Uterus (tissue), 2 donors: ENCODE results near the gene GGTLC2.

Experiments
- POLR2A ChIP-seq, 2 donors: fragments of 450-650 bp; IDR thresholded peaks; one replicate each; pipeline ENCODE4 v1.6.1; 2016; ENCODE audit warnings: antibody characterized with exemption in 2 of 2, mild to moderate bottlenecking in 1 of 2, moderate library complexity in 1 of 2
- TF ChIP-seq, protein P1 (sequence below), 4 experiments: fragments of 200-600 bp in 2 of 4; fragments of 450-650 bp in 2 of 4; sonication (generic) in 2 of 4; IDR thresholded peaks; one replicate each; pipeline ENCODE4 v1.5.1; 2016 to 2019; ENCODE audit warnings: antibody characterized with exemption in 4 of 4, mild to moderate bottlenecking in 2 of 4, moderate library complexity in 1 of 4

DNA sequence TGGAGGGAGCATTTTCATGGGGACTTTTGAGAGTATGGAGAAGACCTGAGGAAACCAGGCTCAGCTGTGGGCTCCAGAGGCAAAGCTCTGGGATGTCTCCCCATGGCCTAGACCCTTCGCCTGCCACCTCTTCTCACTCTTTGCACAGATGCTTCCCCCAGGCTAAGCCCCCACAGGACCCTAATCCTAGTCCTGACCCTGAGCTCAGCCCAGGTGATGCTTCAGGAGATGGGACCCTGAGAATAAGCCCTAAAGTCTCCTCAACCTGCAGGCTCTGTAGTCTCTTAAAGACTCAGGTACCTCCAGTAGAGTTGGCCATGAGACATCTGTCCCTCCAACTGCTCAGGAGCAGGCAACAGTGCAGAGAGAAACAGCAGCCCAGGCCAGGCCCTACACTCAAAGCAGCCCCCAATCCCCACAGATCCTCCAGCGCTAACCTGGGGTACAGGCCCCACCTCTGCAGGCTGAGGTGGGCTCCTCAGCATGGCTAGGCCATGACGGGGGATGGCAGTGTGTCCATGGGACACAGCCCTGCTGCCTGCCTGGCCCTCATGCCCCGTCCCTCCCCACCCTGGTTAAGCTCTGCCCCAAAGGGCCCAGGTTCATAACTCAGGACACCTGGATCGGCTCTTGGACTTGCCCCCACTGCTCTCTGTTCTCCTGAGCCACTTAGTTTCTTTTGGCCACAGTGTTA, 39.4 kb downstream of the GGTLC2 start:
- TF ChIP-seq, protein P1, sequence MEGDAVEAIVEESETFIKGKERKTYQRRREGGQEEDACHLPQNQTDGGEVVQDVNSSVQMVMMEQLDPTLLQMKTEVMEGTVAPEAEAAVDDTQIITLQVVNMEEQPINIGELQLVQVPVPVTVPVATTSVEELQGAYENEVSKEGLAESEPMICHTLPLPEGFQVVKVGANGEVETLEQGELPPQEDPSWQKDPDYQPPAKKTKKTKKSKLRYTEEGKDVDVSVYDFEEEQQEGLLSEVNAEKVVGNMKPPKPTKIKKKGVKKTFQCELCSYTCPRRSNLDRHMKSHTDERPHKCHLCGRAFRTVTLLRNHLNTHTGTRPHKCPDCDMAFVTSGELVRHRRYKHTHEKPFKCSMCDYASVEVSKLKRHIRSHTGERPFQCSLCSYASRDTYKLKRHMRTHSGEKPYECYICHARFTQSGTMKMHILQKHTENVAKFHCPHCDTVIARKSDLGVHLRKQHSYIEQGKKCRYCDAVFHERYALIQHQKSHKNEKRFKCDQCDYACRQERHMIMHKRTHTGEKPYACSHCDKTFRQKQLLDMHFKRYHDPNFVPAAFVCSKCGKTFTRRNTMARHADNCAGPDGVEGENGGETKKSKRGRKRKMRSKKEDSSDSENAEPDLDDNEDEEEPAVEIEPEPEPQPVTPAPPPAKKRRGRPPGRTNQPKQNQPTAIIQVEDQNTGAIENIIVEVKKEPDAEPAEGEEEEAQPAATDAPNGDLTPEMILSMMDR (IDR thresholded peaks at IDR 0.05): no peak
- TF ChIP-seq POLR2A (IDR thresholded peaks at IDR 0.05): no peak
